GM19025 (cell line): ENCODE data around the gene IL26.

ENCODE experiments used
- ATAC-seq: cut with Tn5 transposase; IDR thresholded peaks from one replicate; pipeline ENCODE4 v1.9.1; 2021; ENCODE audit warnings: mild to moderate bottlenecking, low read depth, moderate library complexity; ENCODE audit not compliant: unreplicated experiment

IL26 gene

GRCh38 chr12:68159681-68160304 is 65.8 kb downstream of the IL26 start, which contains the start of gene IFNG:
Gene IFNG, minus strand, starts transcription at chr12:68159740. Its CDS starts 125 bp downstream, at chr12:68159615.
- ATAC-seq = peak; percentile 65

GRCh38 chr12:68158432-68158831 is 67.2 kb downstream of the IL26 start:
- ATAC-seq = no peak

- no peak for ATAC-seq
Measured at GRCh38 chr12:68157380-68157779, 68.2 kb downstream of the IL26 start.

- no peak for ATAC-seq
Measured at GRCh38 chr12:68156636-68157035, 69.0 kb downstream of the IL26 start.

- ATAC-seq = no peak
Measured at GRCh38 chr12:68154779-68155178, 70.8 kb downstream of the IL26 start.
